Peyer's patch (tissue), 4 donors: Measurements from ENCODE around the gene YARS1.

Experiments used
- POLR2A ChIP-seq, 2 donors: fragments of 450-650 bp; IDR thresholded peaks; one replicate each; pipeline ENCODE4 v1.5.1; 2017; ENCODE audit warnings: antibody characterized with exemption in 2 of 2, mild to moderate bottlenecking in 2 of 2, moderate library complexity in 2 of 2
- TF ChIP-seq, protein P1 (sequence below), 6 experiments: fragments of 450-650 bp in 4 of 6; fragments of 200-600 bp in 2 of 6; sonication (generic) in 1 of 6; IDR thresholded peaks; one replicate each; pipeline ENCODE4 v1.5.1; 2017 to 2019; ENCODE audit warnings: antibody characterized with exemption in 6 of 6, mild to moderate bottlenecking in 3 of 6, moderate library complexity in 1 of 6

DNA sequence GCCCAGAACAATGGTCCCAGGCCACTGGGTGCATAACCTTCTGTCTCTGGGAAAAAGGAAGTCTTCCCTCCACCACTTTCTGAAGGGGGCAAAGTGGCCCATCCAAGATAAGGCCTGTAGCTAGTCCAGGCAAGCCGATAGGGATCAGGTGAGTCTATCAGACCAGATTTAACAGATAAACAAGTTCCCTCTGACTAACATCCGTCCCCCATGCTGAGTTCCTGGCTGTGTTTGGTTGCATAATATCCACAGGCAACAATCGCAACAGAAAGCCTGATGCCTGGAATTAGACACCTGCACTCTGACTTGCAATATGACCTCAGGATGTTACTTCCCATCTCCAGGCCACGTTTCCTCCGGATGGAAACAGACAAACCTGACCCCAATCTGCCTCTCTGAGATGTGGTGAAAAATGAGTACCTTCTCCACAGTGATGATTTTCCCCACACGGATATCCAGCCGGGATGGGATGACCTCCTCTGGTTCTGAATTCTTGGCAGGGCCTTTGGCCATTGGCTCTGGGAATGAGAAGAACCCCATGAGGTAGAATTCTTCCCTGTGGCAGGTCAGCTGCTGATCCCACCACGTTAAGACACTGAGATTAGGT, 36.4 kb downstream of the YARS1 start:
- TF ChIP-seq, protein P1, sequence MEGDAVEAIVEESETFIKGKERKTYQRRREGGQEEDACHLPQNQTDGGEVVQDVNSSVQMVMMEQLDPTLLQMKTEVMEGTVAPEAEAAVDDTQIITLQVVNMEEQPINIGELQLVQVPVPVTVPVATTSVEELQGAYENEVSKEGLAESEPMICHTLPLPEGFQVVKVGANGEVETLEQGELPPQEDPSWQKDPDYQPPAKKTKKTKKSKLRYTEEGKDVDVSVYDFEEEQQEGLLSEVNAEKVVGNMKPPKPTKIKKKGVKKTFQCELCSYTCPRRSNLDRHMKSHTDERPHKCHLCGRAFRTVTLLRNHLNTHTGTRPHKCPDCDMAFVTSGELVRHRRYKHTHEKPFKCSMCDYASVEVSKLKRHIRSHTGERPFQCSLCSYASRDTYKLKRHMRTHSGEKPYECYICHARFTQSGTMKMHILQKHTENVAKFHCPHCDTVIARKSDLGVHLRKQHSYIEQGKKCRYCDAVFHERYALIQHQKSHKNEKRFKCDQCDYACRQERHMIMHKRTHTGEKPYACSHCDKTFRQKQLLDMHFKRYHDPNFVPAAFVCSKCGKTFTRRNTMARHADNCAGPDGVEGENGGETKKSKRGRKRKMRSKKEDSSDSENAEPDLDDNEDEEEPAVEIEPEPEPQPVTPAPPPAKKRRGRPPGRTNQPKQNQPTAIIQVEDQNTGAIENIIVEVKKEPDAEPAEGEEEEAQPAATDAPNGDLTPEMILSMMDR (IDR thresholded peaks at IDR 0.05), result no peak
- no peak for TF ChIP-seq POLR2A (IDR thresholded peaks at IDR 0.05)
